Measurements from ENCODE around the gene TSPAN9. TPM values are rescaled to one million over a fixed set of nuclear protein-coding genes. Genes with fewer than 3 reads are reported as not detected.

The TSPAN9 gene
- total and polyA plus RNA-seq, 11 donors = 70.0 to 387 (median 151) TPM

GRCh38 chr12:3164454-3165077 lies 87.4 kb downstream of the TSPAN9 start:
- intact Hi-C loops (cut with DNase I) = no loop called here
- no peak for ATAC-seq
- 70 to 82% (median 76%) methylated on average over 10 to 11 of the region's 11 CpGs for WGBS, 4 donors

DNA sequence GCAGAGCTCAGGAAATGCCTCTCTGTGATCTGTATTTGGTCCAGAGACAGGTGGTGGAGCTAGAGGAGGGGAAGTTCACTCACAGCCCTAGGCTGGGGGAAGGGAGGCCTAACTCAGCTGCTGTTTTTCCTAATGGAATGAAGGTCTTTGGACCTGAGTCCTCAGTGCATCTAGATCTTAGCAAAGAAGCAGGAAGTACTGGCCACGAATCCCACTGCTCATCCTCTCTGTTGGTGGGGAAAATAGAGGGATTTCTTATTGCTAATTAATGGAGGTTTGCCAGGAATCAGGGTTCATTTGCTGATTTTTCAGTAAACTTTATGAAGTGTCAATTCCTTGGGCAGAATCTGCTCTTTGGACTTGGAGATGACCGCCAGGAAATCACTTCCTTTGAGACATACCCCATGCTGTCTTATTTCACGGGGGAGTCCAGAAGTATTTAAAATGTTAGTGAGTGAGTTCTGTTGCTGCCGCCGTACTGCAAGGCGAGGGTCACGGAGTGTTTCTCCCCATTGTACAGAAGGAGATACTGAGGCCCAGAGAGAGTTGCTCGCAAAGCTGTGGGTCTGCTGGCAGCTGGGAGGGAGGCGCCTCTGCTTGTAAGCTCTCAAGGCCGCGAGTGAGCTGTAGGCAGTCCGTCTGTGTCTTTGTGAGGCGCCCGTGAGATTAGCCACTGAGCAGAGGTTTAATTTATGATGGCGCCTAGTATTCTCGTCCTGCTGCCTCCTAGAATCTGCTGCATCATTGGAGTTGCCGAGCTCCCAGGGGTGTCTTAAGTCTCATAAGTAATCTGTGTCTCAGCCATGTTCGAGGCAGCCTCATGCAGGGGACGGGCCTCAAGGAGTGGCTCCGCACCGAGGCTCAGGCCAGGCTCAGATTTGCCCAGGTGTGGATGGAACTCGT lies 88.2 kb downstream of the TSPAN9 start:
- WGBS, 4 donors = 85 to 91% (median 90%) methylated on average over 22 of the region's 22 CpGs
- Histone ChIP-seq H3K4me3 (no peak overlapping the region), H3K36me3 (no peaks in the 10 kb centered on the region), H3K4me1 (peaks cover 0 to 41% (median 12%) of the 10 kb centered on the region in 12 donors), H3K27me3 (no peaks in the 10 kb centered on the region), H3K27ac (no peak overlapping the region), H3K9me3 (no peaks in the 10 kb centered on the region)
- intact Hi-C loops (cut with DNase I) = no loop called here
- ATAC-seq = peak in 1 of 4 donors; percentile 28
- TF ChIP-seq CTCF (IDR thresholded peaks at IDR 0.05) = no peak
- no peak for TF ChIP-seq POLR2A (IDR thresholded peaks at IDR 0.05)
- no peak for DNase-seq

More at GRCh38 chr12:3164454-3165077, 87.4 kb downstream of the TSPAN9 start:
- Histone ChIP-seq H3K9me3 (no peaks in the 10 kb centered on the region), H3K4me1 (peaks cover 0 to 41% (median 16%) of the 10 kb centered on the region in 12 donors), H3K36me3 (no peaks in the 10 kb centered on the region), H3K27ac (no peak overlapping the region), H3K4me3 (no peak overlapping the region), H3K27me3 (no peaks in the 10 kb centered on the region)
- TF ChIP-seq CTCF (IDR thresholded peaks at IDR 0.05) (no peak), POLR2A (IDR thresholded peaks at IDR 0.05) (no peak)
- DNase-seq = no peak

GRCh38 chr12:3167636-3168035 lies 90.5 kb downstream of the TSPAN9 start:
- H3K9me3 ChIP-seq = no peaks in the 10 kb centered on the region
- TF ChIP-seq CTCF (IDR thresholded peaks at IDR 0.05) (no peak), POLR2A (IDR thresholded peaks at IDR 0.05) (no peak)
- WGBS, 4 donors = 88 to 96% (median 91%) methylated on average over 3 of the region's 3 CpGs
- H3K4me3 ChIP-seq = no peak overlapping the region
- no peak overlapping the region for H3K27ac ChIP-seq
- H3K27me3 ChIP-seq = no peaks in the 10 kb centered on the region
- H3K4me1 ChIP-seq = peaks cover 0 to 41% (median 16%) of the 10 kb centered on the region in 12 donors
- DNase-seq (no peak), ATAC-seq (no peak)
- intact Hi-C loops (cut with DNase I) = no loop called here
- no peaks in the 10 kb centered on the region for H3K36me3 ChIP-seq

Measured in heart left ventricle (tissue), 16 donors.